ENCODE results near the gene USP54.

Gene USP54

DNA sequence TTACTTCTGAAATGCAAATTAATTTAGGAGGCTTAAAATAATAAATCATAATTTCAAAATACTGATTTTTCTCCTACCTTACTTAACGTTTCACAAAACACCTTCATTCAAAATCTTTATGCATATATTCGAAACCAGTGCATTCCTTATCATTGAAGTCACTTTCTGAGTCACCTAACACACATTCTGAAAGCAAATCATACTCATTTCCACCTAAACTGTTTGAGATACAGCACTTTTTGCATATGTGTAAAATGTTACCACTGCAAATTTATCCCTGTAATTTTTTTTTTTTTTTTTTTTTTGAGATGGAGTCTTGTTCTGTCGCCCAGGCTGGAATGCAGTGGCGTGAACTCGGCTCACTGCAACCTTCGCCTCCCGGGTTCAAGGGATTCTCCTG, 111.0 kb downstream of the USP54 start:
- no peaks in the 10 kb centered on the region for H3K9me3 Mint-ChIP-seq
- H3K27ac Mint-ChIP-seq, result no peak overlapping the region
- peaks cover 35% of the 10 kb centered on the region for H3K36me3 Mint-ChIP-seq (ENCODE audit: low read depth)
- no peaks in the 10 kb centered on the region for H3K27me3 Mint-ChIP-seq
- no peak overlapping the region for H3K4me3 Mint-ChIP-seq
- peaks cover 22% of the 10 kb centered on the region for H3K4me1 Mint-ChIP-seq (ENCODE audit: low read depth)

DNA sequence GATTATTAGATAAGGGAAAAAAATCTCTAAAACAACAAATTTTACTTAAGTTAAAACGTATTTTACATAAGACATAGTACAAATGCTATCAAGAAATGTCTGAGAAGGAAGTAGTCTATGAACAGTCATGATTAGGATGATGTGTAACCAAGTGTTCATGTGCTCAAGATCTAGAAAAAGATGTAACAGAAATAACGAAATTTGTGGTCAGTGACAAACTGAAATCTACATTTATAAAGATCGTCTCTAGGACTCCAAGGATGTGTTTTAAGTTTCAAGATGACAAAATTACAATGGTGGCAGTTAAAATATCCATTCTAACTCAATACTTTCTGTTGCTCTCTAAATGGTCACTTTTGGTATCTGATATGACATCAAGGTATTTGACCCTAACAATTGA, 112.5 kb downstream of the USP54 start:
- H3K4me3 Mint-ChIP-seq, result no peak overlapping the region
- H3K36me3 Mint-ChIP-seq (ENCODE audit: low read depth), result peaks cover 43% of the 10 kb centered on the region
- no peaks in the 10 kb centered on the region for H3K9me3 Mint-ChIP-seq
- H3K4me1 Mint-ChIP-seq (ENCODE audit: low read depth), result peaks cover 22% of the 10 kb centered on the region
- no peaks in the 10 kb centered on the region for H3K27me3 Mint-ChIP-seq
- peak overlapping the region; percentile 47 for H3K27ac Mint-ChIP-seq

DNA sequence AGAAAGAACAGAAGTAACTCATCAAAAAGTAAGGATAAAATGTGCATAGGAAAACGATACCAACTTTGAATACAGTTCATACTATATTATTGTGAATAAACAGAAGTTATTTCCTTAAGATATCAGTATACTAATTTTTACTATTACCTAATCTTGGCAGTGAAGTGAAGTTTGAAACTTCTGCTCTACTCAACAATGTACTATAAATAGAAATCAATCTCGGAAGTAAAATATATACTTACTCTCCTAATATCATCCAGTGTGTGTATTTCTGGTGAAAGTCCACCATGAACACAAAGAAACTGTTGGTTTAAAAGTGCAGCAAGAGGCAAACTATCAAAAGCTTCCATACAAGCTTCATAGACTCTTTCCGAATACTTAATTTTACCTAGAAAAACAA, 119.9 kb downstream of the USP54 start:
- peaks cover 50% of the 10 kb centered on the region for H3K36me3 Mint-ChIP-seq (ENCODE audit: low read depth)
- H3K4me1 Mint-ChIP-seq (ENCODE audit: low read depth), result peaks cover 3% of the 10 kb centered on the region
- no peak overlapping the region for H3K27ac Mint-ChIP-seq
- no peaks in the 10 kb centered on the region for H3K9me3 Mint-ChIP-seq
- no peak overlapping the region for H3K4me3 Mint-ChIP-seq
- H3K27me3 Mint-ChIP-seq, result no peaks in the 10 kb centered on the region

DNA sequence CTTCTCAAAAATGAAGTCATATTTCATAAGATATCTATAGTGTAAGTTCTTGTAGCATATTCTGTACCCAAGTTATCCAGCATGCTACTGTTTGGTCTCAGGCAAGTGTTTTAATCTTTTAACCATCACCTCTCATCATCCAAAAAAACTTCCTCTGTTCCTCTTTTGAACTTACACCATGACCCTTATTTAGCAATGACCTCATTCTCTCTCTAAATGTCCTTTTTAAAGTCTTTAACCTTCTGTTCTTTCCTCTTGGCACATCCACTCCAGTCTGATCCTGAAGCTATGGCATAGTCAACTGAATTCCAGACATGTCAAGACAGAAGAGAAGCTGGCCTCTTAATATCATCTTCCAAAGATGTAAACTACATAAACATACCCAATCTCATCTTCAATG, 121.6 kb downstream of the USP54 start:
- no peak overlapping the region for H3K27ac Mint-ChIP-seq
- no peaks in the 10 kb centered on the region for H3K27me3 Mint-ChIP-seq
- H3K36me3 Mint-ChIP-seq (ENCODE audit: low read depth), result peaks cover 53% of the 10 kb centered on the region
- H3K4me1 Mint-ChIP-seq (ENCODE audit: low read depth), result peaks cover 3% of the 10 kb centered on the region
- H3K4me3 Mint-ChIP-seq, result no peak overlapping the region
- H3K9me3 Mint-ChIP-seq, result no peaks in the 10 kb centered on the region

DNA sequence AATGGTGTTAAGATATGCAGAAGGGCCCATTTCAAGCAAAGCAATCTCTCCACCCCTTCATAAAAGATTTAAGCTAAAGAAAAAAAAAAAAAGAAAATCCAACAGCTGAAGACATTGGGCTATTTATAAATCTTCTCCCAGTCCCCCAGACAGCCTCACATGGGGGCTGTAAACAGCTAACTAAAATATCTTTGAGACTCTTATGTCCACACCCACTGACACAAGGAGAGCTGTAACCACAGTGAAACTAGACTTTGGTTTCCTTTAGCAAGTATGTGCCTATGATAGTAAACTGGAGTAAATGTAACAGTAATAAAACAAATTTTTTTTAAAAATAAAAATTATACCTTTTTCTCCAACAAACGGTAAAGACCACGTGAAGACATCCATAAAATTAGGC, 123.9 kb downstream of the USP54 start:
- Mint-ChIP-seq H3K27ac (no peak overlapping the region), H3K4me1 (ENCODE audit: low read depth) (peaks cover 3% of the 10 kb centered on the region), H3K36me3 (ENCODE audit: low read depth) (peaks cover 54% of the 10 kb centered on the region)

DNA sequence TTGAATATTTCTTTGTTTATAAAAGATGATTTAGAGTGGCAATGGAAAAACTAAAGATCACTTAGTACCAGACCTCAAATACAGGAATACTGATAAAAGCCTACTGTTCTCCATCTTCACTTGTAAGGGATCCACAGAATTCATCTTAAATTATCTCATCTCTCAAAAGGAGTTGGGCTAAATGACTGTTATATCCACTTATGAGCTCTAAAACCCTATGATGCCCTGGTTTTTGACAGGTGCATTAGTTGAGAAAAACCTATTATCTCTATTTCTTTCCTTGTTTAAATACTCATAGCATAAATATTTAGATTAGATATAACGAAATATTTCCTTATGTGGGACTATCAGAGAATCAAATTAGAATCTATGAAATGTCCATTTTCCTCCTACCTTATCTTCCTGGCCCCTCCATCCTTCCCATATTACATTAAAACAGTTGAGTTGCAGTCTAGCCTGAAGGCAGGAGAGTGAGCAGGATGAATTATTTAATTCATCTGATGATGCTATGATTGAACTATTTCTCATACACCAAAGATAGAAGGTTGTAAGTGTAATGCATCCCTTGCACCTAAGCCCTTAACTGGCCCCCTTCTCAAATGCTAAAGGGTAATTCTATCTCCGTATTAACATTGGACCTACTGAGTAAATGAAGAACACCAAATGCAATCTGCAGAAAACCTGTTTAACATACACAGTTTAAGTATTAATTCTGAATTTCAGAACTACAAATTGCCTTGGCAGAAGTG, 125.0 kb downstream of the USP54 start:
- no peak overlapping the region for H3K27ac Mint-ChIP-seq

More for the DNA sequence above, 123.9 kb downstream of the USP54 start:
- no peaks in the 10 kb centered on the region for H3K27me3 Mint-ChIP-seq
- no peaks in the 10 kb centered on the region for H3K9me3 Mint-ChIP-seq
- H3K4me3 Mint-ChIP-seq, result no peak overlapping the region

DNA sequence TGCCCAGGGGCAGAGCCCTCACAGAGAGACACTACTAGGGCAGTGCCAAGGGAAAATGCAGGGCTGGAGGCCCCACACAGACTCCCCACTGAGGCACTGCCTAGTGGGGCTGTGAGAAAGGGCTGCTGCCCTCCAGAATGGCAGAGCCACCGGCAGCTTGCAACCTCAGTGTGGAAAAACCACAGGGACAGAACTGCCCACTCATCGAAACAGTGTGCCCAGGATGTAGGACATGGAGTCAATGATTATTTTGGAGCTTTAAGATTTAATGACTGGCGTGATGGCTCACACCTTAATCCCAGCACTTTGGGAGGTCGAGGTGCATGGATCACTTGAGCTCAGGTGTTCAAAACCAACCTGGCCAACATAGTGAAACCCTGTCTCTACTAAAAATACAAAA, 130.2 kb downstream of the USP54 start:
- Mint-ChIP-seq H3K36me3 (ENCODE audit: low read depth) (peaks cover 36% of the 10 kb centered on the region), H3K9me3 (no peaks in the 10 kb centered on the region), H3K27ac (no peak overlapping the region), H3K4me3 (no peak overlapping the region), H3K27me3 (no peaks in the 10 kb centered on the region), H3K4me1 (ENCODE audit: low read depth) (no peaks in the 10 kb centered on the region)

More for the DNA sequence above, 125.0 kb downstream of the USP54 start:
- H3K36me3 Mint-ChIP-seq (ENCODE audit: low read depth), result peaks cover 45% of the 10 kb centered on the region
- H3K4me1 Mint-ChIP-seq (ENCODE audit: low read depth), result peaks cover 3% of the 10 kb centered on the region
- no peak overlapping the region for H3K4me3 Mint-ChIP-seq
- no peaks in the 10 kb centered on the region for H3K9me3 Mint-ChIP-seq
- no peaks in the 10 kb centered on the region for H3K27me3 Mint-ChIP-seq

DNA sequence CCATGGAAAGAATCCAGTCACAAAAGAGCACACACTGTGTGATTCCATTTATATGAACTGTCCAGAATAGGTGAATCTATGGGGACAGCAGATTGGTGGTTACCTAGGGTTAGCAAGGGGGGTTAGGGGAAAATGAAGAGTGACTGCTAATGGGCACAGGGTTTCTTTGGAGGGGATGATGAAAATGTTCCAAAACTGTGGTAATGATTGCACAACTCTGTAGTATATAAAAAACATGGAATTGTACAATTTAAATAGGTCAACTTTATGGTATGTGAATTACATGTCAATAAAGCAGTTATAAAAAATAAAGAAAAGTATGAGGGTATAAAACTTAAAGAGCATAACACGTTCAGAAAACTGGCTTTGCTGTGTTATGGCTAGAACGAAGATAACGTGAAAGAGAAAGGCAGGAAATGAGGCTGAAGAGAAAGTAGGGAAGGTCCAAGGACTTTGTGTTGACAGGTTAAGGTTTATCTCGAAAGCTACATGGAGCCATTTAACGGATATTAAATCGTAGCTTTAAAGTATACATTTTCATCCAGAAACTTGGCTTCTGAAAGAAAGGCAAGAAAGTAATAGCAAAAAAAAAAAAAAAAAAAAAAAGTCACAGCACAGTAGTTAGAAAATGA, 131.3 kb downstream of the USP54 start:
- Mint-ChIP-seq H3K9me3 (no peaks in the 10 kb centered on the region), H3K27ac (no peak overlapping the region), H3K4me3 (no peak overlapping the region), H3K36me3 (ENCODE audit: low read depth) (peaks cover 33% of the 10 kb centered on the region), H3K4me1 (ENCODE audit: low read depth) (no peaks in the 10 kb centered on the region), H3K27me3 (no peaks in the 10 kb centered on the region)

DNA sequence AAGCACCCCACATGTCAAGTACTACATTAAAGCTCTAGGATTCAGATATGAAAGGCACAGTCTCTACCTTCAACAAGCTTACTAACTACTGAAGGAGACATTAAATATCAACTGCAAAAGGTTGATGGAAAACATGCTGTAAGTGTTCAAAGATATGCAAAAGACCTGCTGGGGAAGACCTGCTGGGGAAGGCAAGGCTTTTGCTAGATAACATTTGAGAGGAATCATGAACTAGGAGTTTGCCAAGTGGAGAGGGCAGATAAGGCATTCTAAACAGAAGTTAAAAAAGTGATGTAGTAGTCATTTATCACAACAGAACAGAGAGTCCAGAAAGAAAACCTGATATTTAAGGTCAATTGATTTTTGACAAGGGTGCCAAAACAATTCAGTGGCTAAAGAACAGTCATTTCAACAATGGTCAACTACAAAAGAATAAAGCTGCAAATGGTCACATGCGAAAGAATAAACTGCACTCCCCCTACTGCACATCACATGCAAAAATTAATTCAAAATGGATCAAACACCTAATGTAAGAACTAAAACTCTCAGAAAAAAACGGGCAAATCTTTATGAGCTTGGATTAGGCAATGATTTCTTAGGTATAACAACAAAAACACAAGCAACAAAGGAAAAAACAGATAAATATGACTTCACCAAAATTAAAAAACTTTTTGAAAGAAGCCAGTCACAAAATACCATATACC, 134.8 kb downstream of the USP54 start:
- H3K27ac Mint-ChIP-seq, result no peak overlapping the region
- no peaks in the 10 kb centered on the region for H3K27me3 Mint-ChIP-seq
- H3K4me3 Mint-ChIP-seq, result no peak overlapping the region
- H3K9me3 Mint-ChIP-seq, result no peaks in the 10 kb centered on the region
- no peaks in the 10 kb centered on the region for H3K4me1 Mint-ChIP-seq (ENCODE audit: low read depth)
- H3K36me3 Mint-ChIP-seq (ENCODE audit: low read depth), result peaks cover 30% of the 10 kb centered on the region

DNA sequence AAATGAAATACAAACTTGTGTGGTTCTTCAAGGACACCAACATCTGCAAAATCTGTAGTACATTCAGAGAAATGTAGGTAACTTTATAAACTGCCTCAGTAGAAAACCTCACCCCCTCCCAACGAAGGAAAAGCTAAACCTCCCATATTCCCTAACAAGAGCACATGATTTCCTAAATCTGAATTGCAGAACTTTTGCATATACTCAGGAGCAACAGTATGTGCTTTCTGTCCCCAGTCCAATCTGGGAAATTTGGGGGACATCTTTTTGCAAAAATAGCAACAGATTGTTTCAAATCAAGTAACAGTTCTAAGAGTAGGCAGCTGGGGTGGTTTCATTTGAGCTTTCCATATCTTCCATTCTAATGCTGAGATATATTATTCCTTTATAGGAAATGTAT, 142.0 kb downstream of the USP54 start:
- Mint-ChIP-seq H3K4me3 (no peak overlapping the region), H3K9me3 (no peaks in the 10 kb centered on the region), H3K27ac (no peak overlapping the region), H3K36me3 (ENCODE audit: low read depth) (peaks cover 28% of the 10 kb centered on the region), H3K27me3 (no peaks in the 10 kb centered on the region), H3K4me1 (ENCODE audit: low read depth) (no peaks in the 10 kb centered on the region)

DNA sequence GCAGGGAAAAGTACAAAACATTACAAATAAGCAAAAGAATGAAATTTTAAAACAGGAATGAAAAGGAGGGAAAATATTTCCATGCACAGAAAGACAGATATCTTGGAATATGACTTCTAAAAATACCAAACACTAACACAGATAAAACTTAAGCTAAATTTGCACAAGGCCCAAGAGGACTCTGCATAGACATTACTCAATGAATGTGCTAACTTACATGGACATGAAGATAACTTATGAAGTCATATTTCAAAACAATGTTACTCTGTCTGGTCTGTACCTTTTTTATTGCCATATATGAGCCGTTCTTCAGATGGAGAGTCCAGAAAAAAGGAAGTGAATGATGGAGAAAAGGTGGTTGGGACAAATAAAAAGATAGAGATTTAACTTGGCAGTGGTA, 142.8 kb downstream of the USP54 start:
- Mint-ChIP-seq H3K4me3 (no peak overlapping the region), H3K27ac (no peak overlapping the region), H3K4me1 (ENCODE audit: low read depth) (no peaks in the 10 kb centered on the region), H3K27me3 (no peaks in the 10 kb centered on the region), H3K36me3 (ENCODE audit: low read depth) (peaks cover 25% of the 10 kb centered on the region), H3K9me3 (no peaks in the 10 kb centered on the region)
